Epithelial cell of proximal tubule (primary cell): ENCODE measurements around the gene ABCA12. TPM values are rescaled to one million over a fixed set of nuclear protein-coding genes. Genes with fewer than 3 reads are reported as not detected.

Experiments
- DNase-seq: peaks from one replicate; pipeline ENCODE4 v3.0.0-alpha.2; 2011; ENCODE audit warnings: low read depth
- H3K4me3 ChIP-seq: 2 replicates; pipeline ENCODE4 v1.5.1; 2011; ENCODE audit warnings: low read depth, mild to moderate bottlenecking, low read length
- total RNA-seq: library from RNA; depleted of rRNA; stranded (reverse); fragments of >200 nt; gene quantifications from 2 replicates; pipeline ENCODE4 v1.2.3, GENCODE V29; 2015
- TF ChIP-seq, protein P1 (sequence below): conservative IDR thresholded peaks from 2 replicates; pipeline ENCODE4 v1.5.1; 2012; ENCODE audit warnings: low read depth, mild to moderate bottlenecking, low read length

ABCA12 gene
- total RNA-seq, 1 donor from 2014 or later: 3.0 TPM

DNA sequence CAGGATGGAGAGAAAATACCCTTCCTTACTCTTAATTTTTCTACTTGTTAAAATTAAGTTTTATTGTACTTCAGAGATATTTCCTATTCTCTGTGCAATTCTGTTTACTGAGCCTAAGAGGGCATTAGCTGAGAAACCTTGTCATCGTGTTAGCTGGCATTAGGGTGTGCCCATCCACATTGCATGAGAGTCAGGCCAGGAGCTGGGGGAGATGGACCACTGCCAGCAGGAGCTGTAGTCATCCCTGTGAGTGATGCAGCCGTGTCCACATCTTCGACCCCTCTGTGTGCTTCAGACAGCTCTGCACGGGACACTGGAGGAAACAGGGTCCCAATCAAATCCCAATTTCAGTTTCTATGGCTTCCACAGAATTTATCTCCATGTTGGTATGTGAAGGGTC, 34.2 kb downstream of the ABCA12 start:
- H3K4me3 ChIP-seq: no peak overlapping the region
- no peak for DNase-seq
- TF ChIP-seq, protein P1, sequence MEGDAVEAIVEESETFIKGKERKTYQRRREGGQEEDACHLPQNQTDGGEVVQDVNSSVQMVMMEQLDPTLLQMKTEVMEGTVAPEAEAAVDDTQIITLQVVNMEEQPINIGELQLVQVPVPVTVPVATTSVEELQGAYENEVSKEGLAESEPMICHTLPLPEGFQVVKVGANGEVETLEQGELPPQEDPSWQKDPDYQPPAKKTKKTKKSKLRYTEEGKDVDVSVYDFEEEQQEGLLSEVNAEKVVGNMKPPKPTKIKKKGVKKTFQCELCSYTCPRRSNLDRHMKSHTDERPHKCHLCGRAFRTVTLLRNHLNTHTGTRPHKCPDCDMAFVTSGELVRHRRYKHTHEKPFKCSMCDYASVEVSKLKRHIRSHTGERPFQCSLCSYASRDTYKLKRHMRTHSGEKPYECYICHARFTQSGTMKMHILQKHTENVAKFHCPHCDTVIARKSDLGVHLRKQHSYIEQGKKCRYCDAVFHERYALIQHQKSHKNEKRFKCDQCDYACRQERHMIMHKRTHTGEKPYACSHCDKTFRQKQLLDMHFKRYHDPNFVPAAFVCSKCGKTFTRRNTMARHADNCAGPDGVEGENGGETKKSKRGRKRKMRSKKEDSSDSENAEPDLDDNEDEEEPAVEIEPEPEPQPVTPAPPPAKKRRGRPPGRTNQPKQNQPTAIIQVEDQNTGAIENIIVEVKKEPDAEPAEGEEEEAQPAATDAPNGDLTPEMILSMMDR: no peak

DNA sequence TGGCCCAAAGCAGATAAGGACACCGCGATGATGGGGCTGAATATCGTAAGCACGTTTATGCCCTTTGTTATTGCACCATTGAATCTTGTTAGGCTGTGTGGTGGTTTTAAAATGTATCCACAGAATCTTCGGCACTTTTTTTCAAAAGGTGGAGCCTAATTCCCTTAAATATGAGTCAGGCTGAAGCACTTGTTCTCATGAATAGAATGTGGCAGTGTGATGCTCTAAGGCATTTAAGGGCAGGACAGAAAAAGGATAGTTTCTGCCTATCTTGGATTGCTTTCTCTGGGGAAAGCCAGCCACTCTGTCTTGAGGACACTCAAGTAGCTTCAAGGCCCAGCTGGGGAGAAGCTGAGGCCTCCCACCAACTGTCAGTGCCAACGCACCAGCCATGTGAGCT, 39.6 kb downstream of the ABCA12 start:
- TF ChIP-seq, protein P1: no peak
- no peak for DNase-seq
- no peak overlapping the region for H3K4me3 ChIP-seq

DNA sequence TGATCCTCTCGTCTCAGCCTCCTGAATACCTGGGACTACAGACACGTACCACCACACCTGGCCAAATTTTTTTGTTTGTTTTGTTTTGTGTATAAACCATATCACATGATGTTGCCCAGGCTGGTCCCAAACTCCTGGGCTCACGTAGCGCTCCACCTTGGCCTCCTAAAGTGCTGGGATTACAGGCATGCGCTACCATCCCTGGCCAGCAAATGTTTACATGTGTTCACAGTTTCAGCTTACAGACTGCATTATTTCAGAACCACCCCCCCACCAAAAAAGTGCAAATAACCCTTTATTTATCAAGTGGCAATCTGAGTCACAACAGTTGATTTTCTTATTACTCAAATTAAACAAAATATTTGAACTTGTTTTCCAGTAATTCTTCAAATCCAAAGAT, 54.3 kb downstream of the ABCA12 start:
- H3K4me3 ChIP-seq: no peak overlapping the region
- DNase-seq: no peak
- TF ChIP-seq, protein P1: no peak

DNA sequence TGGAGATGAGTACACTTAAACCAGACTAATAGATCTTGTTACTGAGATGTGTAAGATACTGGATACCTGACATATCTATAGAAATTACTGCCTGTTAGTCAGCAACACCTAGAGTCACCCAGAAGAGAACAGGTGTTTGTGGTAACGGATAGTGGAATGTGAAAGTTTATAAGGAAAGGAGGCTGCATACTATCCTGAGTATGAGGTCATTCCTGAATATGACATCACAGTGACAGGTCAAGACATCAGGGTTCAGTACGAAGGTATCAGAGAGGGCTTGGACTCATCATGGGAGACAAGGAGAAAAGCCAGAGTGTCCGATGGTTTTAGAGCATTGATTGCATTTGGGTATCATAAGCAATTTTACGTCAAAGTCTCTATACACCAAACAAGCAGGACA, 55.3 kb downstream of the ABCA12 start:
- H3K4me3 ChIP-seq: no peak overlapping the region
- no peak for DNase-seq
- TF ChIP-seq, protein P1: no peak

DNA sequence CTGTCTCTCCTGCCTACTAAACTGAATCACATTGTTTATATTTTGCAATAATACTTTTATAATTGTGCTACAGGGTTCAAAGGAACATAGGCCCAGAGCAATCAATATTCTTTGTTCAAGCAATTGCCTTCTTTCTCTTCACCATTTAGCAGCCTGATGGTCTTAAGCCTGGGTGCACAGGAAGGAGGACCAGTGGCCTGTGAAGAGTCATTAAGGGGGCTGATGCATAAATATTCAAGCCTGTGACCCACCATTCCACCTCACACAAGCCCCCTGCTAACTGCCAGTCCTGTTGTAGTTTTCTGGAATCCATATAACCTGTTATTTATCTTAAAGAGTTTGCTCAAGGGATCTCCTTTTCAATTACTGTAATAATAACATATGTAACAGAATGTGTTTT, 56.0 kb downstream of the ABCA12 start:
- TF ChIP-seq, protein P1: no peak
- no peak for DNase-seq
- H3K4me3 ChIP-seq: no peak overlapping the region

DNA sequence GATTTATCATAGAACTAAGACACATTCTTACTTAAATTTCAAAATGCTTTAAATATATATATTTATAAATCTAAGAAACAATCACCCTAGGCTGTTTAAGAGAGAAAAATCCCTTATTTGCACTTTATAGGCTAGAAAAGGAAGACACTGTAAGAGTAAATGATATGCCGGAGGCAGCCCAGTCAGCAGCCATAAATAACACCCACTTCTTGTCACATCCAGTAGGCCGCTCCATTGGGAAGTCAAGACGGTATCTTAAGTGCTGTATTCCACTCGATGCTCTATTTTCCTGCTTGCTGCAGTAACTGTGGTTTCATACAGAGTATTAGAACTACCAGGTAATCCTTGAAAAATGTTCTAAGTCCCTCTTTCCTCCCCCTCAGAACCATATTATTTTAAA, 57.9 kb downstream of the ABCA12 start:
- no peak for DNase-seq
- H3K4me3 ChIP-seq: no peak overlapping the region
- TF ChIP-seq, protein P1: no peak

DNA sequence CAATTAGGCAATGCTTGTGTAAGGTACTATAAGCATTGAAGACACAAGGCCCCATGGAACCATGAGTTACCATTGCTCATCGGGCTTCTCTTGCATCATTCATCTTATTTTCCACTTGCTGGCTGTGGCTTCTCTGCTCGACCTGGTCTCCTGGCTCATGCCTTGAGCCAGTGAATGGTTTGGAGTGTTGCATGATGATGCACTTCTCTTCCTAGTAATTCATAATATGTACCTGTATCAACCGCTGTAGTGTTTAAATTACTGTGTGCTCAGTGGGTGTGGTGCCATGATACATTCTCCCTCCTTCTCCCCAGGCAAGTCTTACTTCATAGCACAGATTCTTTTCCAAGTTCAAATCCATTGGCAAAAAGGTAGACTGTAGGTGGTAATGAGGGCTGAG, 66.8 kb downstream of the ABCA12 start:
- H3K4me3 ChIP-seq: no peak overlapping the region
- no peak for DNase-seq
- TF ChIP-seq, protein P1: no peak
